ENCODE data around the gene LRMDA.

LRMDA gene

DNA sequence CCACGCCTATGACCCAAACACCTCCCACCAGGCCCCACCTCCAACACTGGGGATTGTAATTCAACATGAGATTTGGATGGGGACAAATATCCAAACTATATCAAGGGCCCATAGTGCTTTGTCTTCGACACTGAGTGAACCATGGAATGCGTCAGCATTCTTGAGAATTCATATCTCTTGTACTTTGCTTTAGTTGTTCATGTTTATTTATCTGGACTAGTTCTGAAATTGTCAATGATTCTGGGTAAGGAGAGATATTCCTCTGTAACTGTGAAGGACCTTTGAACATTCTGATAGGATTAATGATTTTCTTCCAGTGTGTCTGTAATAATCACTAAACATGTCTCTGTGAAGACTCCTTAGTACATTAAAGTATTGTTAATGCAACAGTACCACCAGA lies 374.8 kb downstream of the LRMDA start:
- peaks cover 6% of the 10 kb centered on the region for H3K27me3 ChIP-seq (ENCODE audit: insufficient read depth, low read length, poor library complexity)
- H4K20me1 ChIP-seq (ENCODE audit: insufficient read depth, low read length), result no peaks in the 10 kb centered on the region
- no peak for TF ChIP-seq EZH2 (IDR thresholded peaks at IDR 0.05; ENCODE audit: borderline replicate concordance, low read depth, low read length, severe bottlenecking)
- no peak for TF ChIP-seq CTCF (IDR thresholded peaks at IDR 0.05; ENCODE audit: borderline replicate concordance, extremely low read depth, low read length, poor library complexity, severe bottlenecking)
- DNase-seq, result no peak
- no peak overlapping the region for H3K27ac ChIP-seq (ENCODE audit: low read length)
- H3K4me2 ChIP-seq (ENCODE audit: insufficient read depth, low read length), result no peak overlapping the region
- no peak for ATAC-seq (ENCODE audit: insufficient read depth, low read depth)
- no peaks in the 10 kb centered on the region for H3K36me3 ChIP-seq (ENCODE audit: insufficient read depth, low read length)
- no peak overlapping the region for H3K4me3 ChIP-seq (ENCODE audit: low read depth in 1 of 2, low read length in 2 of 2)
- no peak overlapping the region for H3K9ac ChIP-seq (ENCODE audit: low read depth, low read length)
- no peaks in the 10 kb centered on the region for H3K9me3 ChIP-seq (ENCODE audit: insufficient read depth, low read length, severe bottlenecking)
- no peak overlapping the region for H2AFZ ChIP-seq (ENCODE audit: low read depth, low read length)
- H3K4me1 ChIP-seq (ENCODE audit: insufficient read depth, low read length), result no peaks in the 10 kb centered on the region
- H3K79me2 ChIP-seq (ENCODE audit: insufficient read depth, low read length), result no peaks in the 10 kb centered on the region

GRCh38 chr10:75807456-75807855 lies 376.0 kb downstream of the LRMDA start:
- Histone ChIP-seq H3K9ac (ENCODE audit: low read depth, low read length) (no peak overlapping the region), H2AFZ (ENCODE audit: low read depth, low read length) (no peak overlapping the region), H3K4me3 (ENCODE audit: low read depth in 1 of 2, low read length in 2 of 2) (no peak overlapping the region), H3K4me1 (ENCODE audit: insufficient read depth, low read length) (no peaks in the 10 kb centered on the region), H3K4me2 (ENCODE audit: insufficient read depth, low read length) (no peak overlapping the region), H4K20me1 (ENCODE audit: insufficient read depth, low read length) (no peaks in the 10 kb centered on the region), H3K27me3 (ENCODE audit: insufficient read depth, low read length, poor library complexity) (peaks cover 6% of the 10 kb centered on the region), H3K27ac (ENCODE audit: low read length) (no peak overlapping the region), H3K9me3 (ENCODE audit: insufficient read depth, low read length, severe bottlenecking) (no peaks in the 10 kb centered on the region), H3K36me3 (ENCODE audit: insufficient read depth, low read length) (no peaks in the 10 kb centered on the region), H3K79me2 (ENCODE audit: insufficient read depth, low read length) (no peaks in the 10 kb centered on the region)
- ATAC-seq (ENCODE audit: insufficient read depth, low read depth), result no peak
- TF ChIP-seq CTCF (IDR thresholded peaks at IDR 0.05; ENCODE audit: borderline replicate concordance, extremely low read depth, low read length, poor library complexity, severe bottlenecking) (no peak), EZH2 (IDR thresholded peaks at IDR 0.05; ENCODE audit: borderline replicate concordance, low read depth, low read length, severe bottlenecking) (no peak)
- DNase-seq, result no peak

GRCh38 chr10:75809003-75809402 lies 377.6 kb downstream of the LRMDA start:
- Histone ChIP-seq H3K27me3 (ENCODE audit: insufficient read depth, low read length, poor library complexity) (peaks cover 6% of the 10 kb centered on the region), H3K9ac (ENCODE audit: low read depth, low read length) (no peak overlapping the region), H2AFZ (ENCODE audit: low read depth, low read length) (no peak overlapping the region), H3K36me3 (ENCODE audit: insufficient read depth, low read length) (no peaks in the 10 kb centered on the region), H3K4me1 (ENCODE audit: insufficient read depth, low read length) (no peaks in the 10 kb centered on the region), H3K4me2 (ENCODE audit: insufficient read depth, low read length) (no peak overlapping the region), H3K79me2 (ENCODE audit: insufficient read depth, low read length) (no peaks in the 10 kb centered on the region), H3K4me3 (ENCODE audit: low read depth in 1 of 2, low read length in 2 of 2) (no peak overlapping the region), H4K20me1 (ENCODE audit: insufficient read depth, low read length) (no peaks in the 10 kb centered on the region), H3K9me3 (ENCODE audit: insufficient read depth, low read length, severe bottlenecking) (no peaks in the 10 kb centered on the region), H3K27ac (ENCODE audit: low read length) (no peak overlapping the region)
- ATAC-seq (ENCODE audit: insufficient read depth, low read depth) (no peak), DNase-seq (no peak)
- TF ChIP-seq CTCF (IDR thresholded peaks at IDR 0.05; ENCODE audit: borderline replicate concordance, extremely low read depth, low read length, poor library complexity, severe bottlenecking), result no peak

DNA sequence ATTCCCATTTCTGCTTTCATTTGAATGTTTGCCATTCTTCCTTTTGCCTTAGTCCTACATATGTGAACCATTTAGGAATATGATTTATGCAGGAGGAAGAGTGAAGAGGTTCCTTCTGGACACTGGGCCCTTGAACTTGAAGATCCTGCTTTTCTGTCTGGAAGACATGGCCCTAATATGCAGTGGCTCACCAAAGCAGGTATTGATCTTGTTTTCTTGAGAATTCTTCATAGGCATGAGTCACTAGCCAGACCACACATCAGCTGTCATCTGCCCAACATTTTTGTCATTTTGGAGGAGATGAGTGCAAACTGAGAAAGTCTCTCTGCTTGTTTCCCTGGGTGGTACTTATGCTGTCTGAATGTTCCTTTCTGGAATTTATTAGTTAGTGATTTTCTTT lies 382.6 kb downstream of the LRMDA start:
- Histone ChIP-seq H3K36me3 (ENCODE audit: insufficient read depth, low read length) (no peaks in the 10 kb centered on the region), H3K4me2 (ENCODE audit: insufficient read depth, low read length) (no peak overlapping the region), H3K9ac (ENCODE audit: low read depth, low read length) (no peak overlapping the region), H3K4me1 (ENCODE audit: insufficient read depth, low read length) (no peaks in the 10 kb centered on the region), H2AFZ (ENCODE audit: low read depth, low read length) (no peak overlapping the region), H3K27me3 (ENCODE audit: insufficient read depth, low read length, poor library complexity) (no peaks in the 10 kb centered on the region), H3K79me2 (ENCODE audit: insufficient read depth, low read length) (no peaks in the 10 kb centered on the region), H3K27ac (ENCODE audit: low read length) (no peak overlapping the region), H3K9me3 (ENCODE audit: insufficient read depth, low read length, severe bottlenecking) (no peaks in the 10 kb centered on the region), H3K4me3 (ENCODE audit: low read depth in 1 of 2, low read length in 2 of 2) (no peak overlapping the region), H4K20me1 (ENCODE audit: insufficient read depth, low read length) (no peaks in the 10 kb centered on the region)
- ATAC-seq (ENCODE audit: insufficient read depth, low read depth) (no peak), DNase-seq (no peak)
- no peak for TF ChIP-seq CTCF (IDR thresholded peaks at IDR 0.05; ENCODE audit: borderline replicate concordance, extremely low read depth, low read length, poor library complexity, severe bottlenecking)
- TF ChIP-seq EZH2 (IDR thresholded peaks at IDR 0.05; ENCODE audit: borderline replicate concordance, low read depth, low read length, severe bottlenecking), result no peak

Data from DND-41 (cell line).